GM12878 (cell line): ENCODE results near the gene ANO10. TPM values are rescaled to one million over a fixed set of nuclear protein-coding genes. Genes with fewer than 3 reads are reported as not detected.
A peak's percentile ranks its signal among the peaks of the same experiment; 100 is the strongest.

Experiments used
- ATAC-seq: fragments of 200-7000 bp; cut with Tn5 transposase; 3 replicates; pipeline ENCODE4 v1.9.1; 2020; ENCODE audit warnings: mild to moderate bottlenecking, moderate library complexity
- BruUV-seq: library from RNA; stranded (reverse); fragments of 400-500 nt; replicated peaks from 2 replicates; lab custom pipeline; 2021; lab: Mats Ljungman, UMichigan
- CTCF ChIA-PET: fragments of 300-600 bp; sonication (Branson Sonifier 250); formaldehyde crosslinking; extraction: SDS; loops from one replicate; lab custom pipeline; 2021; ENCODE audit warnings: inconsistent platforms; lab: Yijun Ruan, JAX
- POLR2A ChIA-PET: fragments of 350-600 bp; formaldehyde crosslinking; extraction: SDS; loops from one replicate; lab custom pipeline; 2021; ENCODE audit warnings: inconsistent platforms; lab: Charles Lee
- RAD21 ChIA-PET: fragments of 300-600 bp; sonication (Branson Sonifier 250); formaldehyde crosslinking; loops from one replicate; lab custom pipeline; 2023; ENCODE audit warnings: antibody characterized with exemption; ENCODE audit not compliant: unreplicated experiment; lab: Charles Lee
- SMC1A ChIA-PET: fragments of 300-600 bp; sonication (Branson Sonifier 250); formaldehyde crosslinking; loops from one replicate; lab custom pipeline; 2023; ENCODE audit not compliant: unreplicated experiment, uncharacterized antibody; lab: Charles Lee
- DNase-seq: peaks from one replicate; pipeline ENCODE4 v3.0.0-alpha.2; 2011; ENCODE audit warnings: low read depth, low spot score
- FAIRE-seq: peaks from 3 replicates; lab custom pipeline; 2011; peaks lifted over from hg19 to GRCh38; lab: Jason Lieb, UNC
- H2AFZ ChIP-seq: 2 replicates; pipeline ENCODE4 v1.6.0; 2011; ENCODE audit warnings: low read depth, low read length, control low read depth; ENCODE audit not compliant: control insufficient read depth
- H3K27ac ChIP-seq: 2 replicates; pipeline ENCODE4 v1.5.1; 2011; ENCODE audit warnings: control low read depth; ENCODE audit not compliant: control insufficient read depth, insufficient read depth
- H3K27me3 ChIP-seq, 2 experiments: replicated peaks in 1 of 2; 2 replicates each; pipeline versions ENCODE4 v1.6.0 to v1.6.1; 2011; ENCODE audit warnings: low read length in 1 of 2; ENCODE audit not compliant: control insufficient read depth in 2 of 2, insufficient read depth in 2 of 2
- H3K36me3 ChIP-seq, 2 experiments: 2 replicates each; pipeline ENCODE4 v1.5.1; 2011; ENCODE audit warnings: low read length in 1 of 2; ENCODE audit not compliant: control insufficient read depth in 2 of 2, insufficient read depth in 2 of 2
- H3K4me1 ChIP-seq: 2 replicates; pipeline ENCODE4 v1.6.1; 2011; ENCODE audit warnings: mild to moderate bottlenecking, low read length, moderate library complexity, mixed read lengths; ENCODE audit not compliant: control insufficient read depth, insufficient read depth
- H3K4me2 ChIP-seq: 2 replicates; pipeline ENCODE4 v1.6.0; 2011; ENCODE audit warnings: control low read depth; ENCODE audit not compliant: control insufficient read depth, insufficient read depth
- H3K4me3 ChIP-seq: fragments of 200-600 bp; sonication (generic); 2 replicates; pipeline ENCODE4 v1.5.1; 2016
- H3K79me2 ChIP-seq: 2 replicates; pipeline ENCODE4 v1.6.0; 2011; ENCODE audit warnings: low read length; ENCODE audit not compliant: control insufficient read depth, insufficient read depth
- H3K9ac ChIP-seq: 2 replicates; pipeline ENCODE4 v1.8.0; 2011; ENCODE audit warnings: low read length, control low read depth, mixed read lengths; ENCODE audit not compliant: control insufficient read depth, insufficient read depth
- H3K9me3 ChIP-seq: replicated peaks from 3 replicates; pipeline ENCODE4 v1.5.1; 2011; ENCODE audit warnings: mild to moderate bottlenecking, low read length; ENCODE audit not compliant: control insufficient read depth, insufficient read depth
- H4K20me1 ChIP-seq: 2 replicates; pipeline ENCODE4 v1.6.0; 2011; ENCODE audit not compliant: control insufficient read depth, insufficient read depth
- CBX5 ChIP-seq: sonication (generic); IDR thresholded peaks from 2 replicates; pipeline ENCODE4 v1.6.1; 2016; ENCODE audit warnings: low read depth, moderate library complexity, mild to moderate bottlenecking, inconsistent platforms
- EZH2 ChIP-seq: IDR thresholded peaks from 2 replicates; pipeline ENCODE4 v1.6.1; 2012; ENCODE audit warnings: low read depth, mild to moderate bottlenecking, control low read depth, inconsistent platforms, low read length, borderline replicate concordance; ENCODE audit not compliant: control insufficient read depth
- ZNF24 ChIP-seq: fragments of 450-650 bp; IDR thresholded peaks from 2 replicates; pipeline ENCODE4 v1.6.1; 2017; ENCODE audit warnings: antibody characterized with exemption, mild to moderate bottlenecking
- WGBS: methylation state at CpG from one replicate; pipeline ENCODE4 v1.1.6; 2016; ENCODE audit warnings: low lambda C conversion rate; ENCODE audit not compliant: insufficient replicate concordance, insufficient coverage; ENCODE audit errors: missing lambda C conversion rate; 5-methylcytosine and 5-hydroxymethylcytosine counted together
- in situ Hi-C: fragments of 300-500 bp; cut with MboI; formaldehyde crosslinking; loops from 9 replicates; pipeline ENCODE4 v1.14.3; 2018; ENCODE audit warnings: mixed read lengths
- intact Hi-C: fragments of 100-400 bp; cut with micrococcal nuclease; formaldehyde crosslinking; loops from one replicate; pipeline ENCODE4 v1.14.2; 2022; ENCODE audit not compliant: unreplicated experiment
- polyA plus RNA-seq, 11 experiments: library from polyadenylated mRNA; depleted of rRNA in 4 of 11; unstranded in 6 of 11; stranded (reverse) in 5 of 11; fragments of >200 nt; fragmentation: Nextera tagmentation in 4 of 11; fragmentation: Illumina TruSeq in 1 of 11; extraction: Ambion mirVana in 4 of 11; extraction: Trizol in 1 of 11; gene quantifications; 1 replicate in 1 of 11; 2 replicates in 10 of 11; pipeline versions ENCODE4 v1.2.1 to v1.2.3, GENCODE V29; 2011 to 2016; ENCODE audit warnings: inconsistent platforms in 2 of 11, missing spikeins in 2 of 11, low read depth in 1 of 11
- total RNA-seq, 4 experiments: library from RNA; depleted of rRNA in 3 of 4; stranded (reverse); fragments of >200 nt in 3 of 4; fragmentation: Illumina TruSeq in 1 of 4; extraction: Trizol in 1 of 4; gene quantifications; 2 replicates each; pipeline versions ENCODE4 v1.2.1 to v1.2.3, GENCODE V29; 2013 to 2021
- TF ChIP-seq, protein P1 (sequence below): fragments of 450-650 bp; IDR thresholded peaks from 2 replicates; pipeline ENCODE4 v1.6.1; 2017; ENCODE audit warnings: mild to moderate bottlenecking, low read depth, inconsistent platforms; ENCODE audit not compliant: poor library complexity, severe bottlenecking
- TF ChIP-seq, protein P2 (sequence below): fragments of 450-650 bp; IDR thresholded peaks from 2 replicates; pipeline ENCODE4 v1.6.1; 2017; ENCODE audit warnings: low read depth, mild to moderate bottlenecking, moderate library complexity

ANO10 gene
- total and polyA plus RNA-seq, 10 of the 15 experiments (the other 5 are each of a cell fraction or from before 2014, with no cell fraction given) = 0.29 to 21.9 (median 1.6) TPM

DNA sequence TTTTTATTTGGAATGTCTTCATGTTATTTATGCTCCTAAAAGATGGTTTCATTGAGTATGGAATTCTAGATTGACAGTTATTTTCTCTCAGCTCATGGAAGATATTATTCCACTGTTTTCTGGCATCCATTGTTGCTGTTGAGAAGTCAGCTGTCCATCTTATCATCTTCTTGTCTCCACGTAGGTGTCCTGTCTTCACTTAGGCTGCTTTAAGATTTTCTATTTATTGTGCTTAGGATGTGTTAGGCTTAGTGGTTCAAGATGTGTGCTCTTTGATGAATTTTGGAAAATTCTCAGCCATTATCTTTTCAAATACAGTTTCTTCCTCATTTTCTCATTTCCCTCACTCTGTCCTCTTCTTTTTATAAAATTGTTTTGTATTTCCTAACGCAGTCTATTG lies 283.5 kb downstream of the ANO10 start:
- 100% methylated on average over 2 of the region's 2 CpGs for WGBS
- Histone ChIP-seq H3K27me3 (no peaks in the 10 kb centered on the region), H3K4me1 (no peaks in the 10 kb centered on the region), H2AFZ (no peak overlapping the region), H3K36me3 (peaks cover 5 to 10% of the 10 kb centered on the region in 2 experiments), H3K9ac (no peak overlapping the region), H3K79me2 (no peaks in the 10 kb centered on the region)
- in situ Hi-C loops = no loop called here
- no peak for DNase-seq
- CTCF ChIA-PET = no interaction called here
- SMC1A ChIA-PET = interaction anchor here (0.7 to 1.6 kb wide), 2 partner anchors 13 to 601 kb away, joined by 3 to 4 read pairs; no protein-coding TSS in a partner anchor
- RAD21 ChIA-PET = no interaction called here
- POLR2A ChIA-PET = no interaction called here
- TF ChIP-seq ZNF24 = 0 out of 2 replicates have a peak, but pooled peaks have one; percentile 8
- peak; percentile 98 for TF ChIP-seq CBX5
- TF ChIP-seq, protein P1, sequence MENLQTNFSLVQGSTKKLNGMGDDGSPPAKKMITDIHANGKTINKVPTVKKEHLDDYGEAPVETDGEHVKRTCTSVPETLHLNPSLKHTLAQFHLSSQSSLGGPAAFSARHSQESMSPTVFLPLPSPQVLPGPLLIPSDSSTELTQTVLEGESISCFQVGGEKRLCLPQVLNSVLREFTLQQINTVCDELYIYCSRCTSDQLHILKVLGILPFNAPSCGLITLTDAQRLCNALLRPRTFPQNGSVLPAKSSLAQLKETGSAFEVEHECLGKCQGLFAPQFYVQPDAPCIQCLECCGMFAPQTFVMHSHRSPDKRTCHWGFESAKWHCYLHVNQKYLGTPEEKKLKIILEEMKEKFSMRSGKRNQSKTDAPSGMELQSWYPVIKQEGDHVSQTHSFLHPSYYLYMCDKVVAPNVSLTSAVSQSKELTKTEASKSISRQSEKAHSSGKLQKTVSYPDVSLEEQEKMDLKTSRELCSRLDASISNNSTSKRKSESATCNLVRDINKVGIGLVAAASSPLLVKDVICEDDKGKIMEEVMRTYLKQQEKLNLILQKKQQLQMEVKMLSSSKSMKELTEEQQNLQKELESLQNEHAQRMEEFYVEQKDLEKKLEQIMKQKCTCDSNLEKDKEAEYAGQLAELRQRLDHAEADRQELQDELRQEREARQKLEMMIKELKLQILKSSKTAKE = peak; percentile 41
- TF ChIP-seq EZH2 = no peak
- TF ChIP-seq, protein P2, sequence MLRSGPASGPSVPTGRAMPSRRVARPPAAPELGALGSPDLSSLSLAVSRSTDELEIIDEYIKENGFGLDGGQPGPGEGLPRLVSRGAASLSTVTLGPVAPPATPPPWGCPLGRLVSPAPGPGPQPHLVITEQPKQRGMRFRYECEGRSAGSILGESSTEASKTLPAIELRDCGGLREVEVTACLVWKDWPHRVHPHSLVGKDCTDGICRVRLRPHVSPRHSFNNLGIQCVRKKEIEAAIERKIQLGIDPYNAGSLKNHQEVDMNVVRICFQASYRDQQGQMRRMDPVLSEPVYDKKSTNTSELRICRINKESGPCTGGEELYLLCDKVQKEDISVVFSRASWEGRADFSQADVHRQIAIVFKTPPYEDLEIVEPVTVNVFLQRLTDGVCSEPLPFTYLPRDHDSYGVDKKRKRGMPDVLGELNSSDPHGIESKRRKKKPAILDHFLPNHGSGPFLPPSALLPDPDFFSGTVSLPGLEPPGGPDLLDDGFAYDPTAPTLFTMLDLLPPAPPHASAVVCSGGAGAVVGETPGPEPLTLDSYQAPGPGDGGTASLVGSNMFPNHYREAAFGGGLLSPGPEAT = peak; percentile 49; the same call in 1 of the 2 replicates
- TF ChIP-seq, all 136 proteins: peak for 4
- peaks cover 20% of the 10 kb centered on the region for H3K9me3 ChIP-seq
- no peak for FAIRE-seq
- H3K4me3 ChIP-seq = no peak overlapping the region
- BruUV-seq = no TSS peak
- no peaks in the 10 kb centered on the region for H4K20me1 ChIP-seq
- H3K4me2 ChIP-seq = no peak overlapping the region
- intact Hi-C loops = no loop called here
- no peak overlapping the region for H3K27ac ChIP-seq
- ATAC-seq = no peak
